ENCODE measurements around the gene ARMS2. TPM values are rescaled to one million over a fixed set of nuclear protein-coding genes. Genes with fewer than 3 reads are reported as not detected.

Gene ARMS2
- total RNA-seq, 3 donors from 2014 or later: not detected

GRCh38 chr10:122441961-122442360, 12.5 kb upstream of the ARMS2 start:
- no peak for ATAC-seq
- DNase-seq: no peak
- Mint-ChIP-seq H3K27me3 (ENCODE audit: low read depth) (no peaks in the 10 kb centered on the region), H3K36me3 (ENCODE audit: insufficient read depth) (peaks cover 13% of the 10 kb centered on the region), H3K9me3 (peaks cover 7% of the 10 kb centered on the region), H3K4me3 (no peak overlapping the region), H3K4me1 (ENCODE audit: low read depth) (no peaks in the 10 kb centered on the region)

GRCh38 chr10:122445469-122445868, 9.0 kb upstream of the ARMS2 start:
- Mint-ChIP-seq H3K4me1 (ENCODE audit: low read depth) (no peaks in the 10 kb centered on the region), H3K9me3 (peaks cover 1% of the 10 kb centered on the region)

GRCh38 chr10:122445904-122446303, 8.5 kb upstream of the ARMS2 start:
- Mint-ChIP-seq H3K4me1 (ENCODE audit: low read depth) (no peaks in the 10 kb centered on the region), H3K4me3 (no peak overlapping the region), H3K9me3 (no peaks in the 10 kb centered on the region), H3K27me3 (ENCODE audit: low read depth) (peaks cover 8% of the 10 kb centered on the region), H3K36me3 (ENCODE audit: insufficient read depth) (no peaks in the 10 kb centered on the region)
- ATAC-seq: no peak
- no peak for DNase-seq

More at GRCh38 chr10:122445469-122445868, 9.0 kb upstream of the ARMS2 start:
- DNase-seq (no peak), ATAC-seq (no peak)
- peaks cover 5% of the 10 kb centered on the region for H3K27me3 Mint-ChIP-seq (ENCODE audit: low read depth)
- peaks cover under 1% of the 10 kb centered on the region for H3K36me3 Mint-ChIP-seq (ENCODE audit: insufficient read depth)
- H3K4me3 Mint-ChIP-seq: no peak overlapping the region

GRCh38 chr10:122446668-122447423, 7.6 kb upstream of the ARMS2 start:
- no peak for ATAC-seq
- H3K27me3 Mint-ChIP-seq (ENCODE audit: low read depth): peaks cover 9% of the 10 kb centered on the region
- no peak for DNase-seq
- H3K36me3 Mint-ChIP-seq (ENCODE audit: insufficient read depth): no peaks in the 10 kb centered on the region
- no peaks in the 10 kb centered on the region for H3K4me1 Mint-ChIP-seq (ENCODE audit: low read depth)
- H3K4me3 Mint-ChIP-seq: no peak overlapping the region
- H3K9me3 Mint-ChIP-seq: no peaks in the 10 kb centered on the region

GRCh38 chr10:122448600-122448999, 5.9 kb upstream of the ARMS2 start:
- Mint-ChIP-seq H3K4me3 (no peak overlapping the region), H3K27me3 (ENCODE audit: low read depth) (peaks cover 9% of the 10 kb centered on the region), H3K36me3 (ENCODE audit: insufficient read depth) (no peaks in the 10 kb centered on the region), H3K4me1 (ENCODE audit: low read depth) (no peaks in the 10 kb centered on the region), H3K9me3 (no peaks in the 10 kb centered on the region)
- DNase-seq (no peak), ATAC-seq (no peak)

GRCh38 chr10:122449153-122449552, 5.3 kb upstream of the ARMS2 start:
- Mint-ChIP-seq H3K27me3 (ENCODE audit: low read depth) (peaks cover 9% of the 10 kb centered on the region), H3K9me3 (no peaks in the 10 kb centered on the region), H3K36me3 (ENCODE audit: insufficient read depth) (no peaks in the 10 kb centered on the region), H3K4me3 (no peak overlapping the region), H3K4me1 (ENCODE audit: low read depth) (no peaks in the 10 kb centered on the region)
- no peak for DNase-seq
- no peak for ATAC-seq

GRCh38 chr10:122450353-122450990, 4.0 kb upstream of the ARMS2 start:
- ATAC-seq: no peak

GRCh38 chr10:122454071-122454470, 382 bp upstream of the ARMS2 start:
- no peaks in the 10 kb centered on the region for H3K4me1 Mint-ChIP-seq (ENCODE audit: low read depth)
- H3K36me3 Mint-ChIP-seq (ENCODE audit: insufficient read depth): no peaks in the 10 kb centered on the region
- H3K9me3 Mint-ChIP-seq: no peaks in the 10 kb centered on the region
- ATAC-seq: no peak
- DNase-seq: no peak
- H3K4me3 Mint-ChIP-seq: no peak overlapping the region
- peaks cover 29% of the 10 kb centered on the region for H3K27me3 Mint-ChIP-seq (ENCODE audit: low read depth)

More at GRCh38 chr10:122450353-122450990, 4.0 kb upstream of the ARMS2 start:
- Mint-ChIP-seq H3K4me3 (no peak overlapping the region), H3K9me3 (no peaks in the 10 kb centered on the region), H3K36me3 (ENCODE audit: insufficient read depth) (no peaks in the 10 kb centered on the region), H3K4me1 (ENCODE audit: low read depth) (no peaks in the 10 kb centered on the region), H3K27me3 (ENCODE audit: low read depth) (peaks cover 11% of the 10 kb centered on the region)
- DNase-seq: no peak

GRCh38 chr10:122455376-122456079, 1.1 kb downstream of the ARMS2 start:
- H3K4me3 Mint-ChIP-seq: no peak overlapping the region
- no peaks in the 10 kb centered on the region for H3K36me3 Mint-ChIP-seq (ENCODE audit: insufficient read depth)
- peaks cover 36% of the 10 kb centered on the region for H3K27me3 Mint-ChIP-seq (ENCODE audit: low read depth)
- no peaks in the 10 kb centered on the region for H3K9me3 Mint-ChIP-seq
- no peak for DNase-seq
- no peak for ATAC-seq
- peaks cover 2% of the 10 kb centered on the region for H3K4me1 Mint-ChIP-seq (ENCODE audit: low read depth)

- H3K9me3 Mint-ChIP-seq: no peaks in the 10 kb centered on the region
- H3K36me3 Mint-ChIP-seq (ENCODE audit: insufficient read depth): no peaks in the 10 kb centered on the region
- no peak overlapping the region for H3K4me3 Mint-ChIP-seq
- ATAC-seq (no peak), DNase-seq (no peak)
- H3K4me1 Mint-ChIP-seq (ENCODE audit: low read depth): peaks cover 11% of the 10 kb centered on the region
- H3K27me3 Mint-ChIP-seq (ENCODE audit: low read depth): peaks cover 43% of the 10 kb centered on the region
Observed at GRCh38 chr10:122457934-122458333, 3.5 kb downstream of the ARMS2 start.

GRCh38 chr10:122458693-122459092, 4.2 kb downstream of the ARMS2 start:
- ATAC-seq: no peak
- no peaks in the 10 kb centered on the region for H3K36me3 Mint-ChIP-seq (ENCODE audit: insufficient read depth)
- H3K4me3 Mint-ChIP-seq: no peak overlapping the region
- no peaks in the 10 kb centered on the region for H3K9me3 Mint-ChIP-seq
- H3K4me1 Mint-ChIP-seq (ENCODE audit: low read depth): peaks cover 13% of the 10 kb centered on the region
- H3K27me3 Mint-ChIP-seq (ENCODE audit: low read depth): peaks cover 51% of the 10 kb centered on the region
- DNase-seq: no peak

GRCh38 chr10:122459561-122460273, 5.3 kb downstream of the ARMS2 start:
- H3K4me1 Mint-ChIP-seq (ENCODE audit: low read depth): peaks cover 13% of the 10 kb centered on the region
- H3K9me3 Mint-ChIP-seq: no peaks in the 10 kb centered on the region
- DNase-seq (no peak), ATAC-seq (no peak)
- H3K36me3 Mint-ChIP-seq (ENCODE audit: insufficient read depth): no peaks in the 10 kb centered on the region
- H3K27me3 Mint-ChIP-seq (ENCODE audit: low read depth): peaks cover 60% of the 10 kb centered on the region
- H3K4me3 Mint-ChIP-seq: peak overlapping the region; percentile 21

GRCh38 chr10:122460891-122461293, 6.4 kb downstream of the ARMS2 start:
- peak overlapping the region; percentile 29 for H3K4me3 Mint-ChIP-seq
- DNase-seq: no peak
- no peaks in the 10 kb centered on the region for H3K36me3 Mint-ChIP-seq (ENCODE audit: insufficient read depth)
- peaks cover 13% of the 10 kb centered on the region for H3K4me1 Mint-ChIP-seq (ENCODE audit: low read depth)
- no peaks in the 10 kb centered on the region for H3K9me3 Mint-ChIP-seq
- H3K27me3 Mint-ChIP-seq (ENCODE audit: low read depth): peaks cover 56% of the 10 kb centered on the region
- ATAC-seq: no peak

GRCh38 chr10:122461367-122461728, 6.9 kb downstream of the ARMS2 start, which contains the start of gene HTRA1:
Gene HTRA1, plus strand, starts transcription at chr10:122461553. Its CDS starts 100 bp downstream, at chr10:122461653.
- peaks cover 13% of the 10 kb centered on the region for H3K4me1 Mint-ChIP-seq (ENCODE audit: low read depth)
- H3K4me3 Mint-ChIP-seq: peak within 1 kb of the TSS; percentile 81
- ATAC-seq: peak; percentile 23 to 25
- no peak for DNase-seq
- H3K27me3 Mint-ChIP-seq (ENCODE audit: low read depth): peaks cover 56% of the 10 kb centered on the region
- H3K9me3 Mint-ChIP-seq: no peaks in the 10 kb centered on the region
- H3K36me3 Mint-ChIP-seq (ENCODE audit: insufficient read depth): no peaks in the 10 kb centered on the region
